GM23338 (cell line): ENCODE results near the gene SLC6A1. TPM values are rescaled to one million over a fixed set of nuclear protein-coding genes. Genes with fewer than 3 reads are reported as not detected.
A peak's percentile ranks its signal among the peaks of the same experiment; 100 is the strongest.

Experiments used
- ATAC-seq: fragments of 200-7000 bp; cut with Tn5 transposase; 3 replicates; pipeline ENCODE4 v1.9.1; 2020
- DNase-seq: peaks from one replicate; pipeline ENCODE4 v3.0.0-alpha.2; 2015; ENCODE audit warnings: low spot score
- H2AFZ ChIP-seq: fragments of 200-600 bp; sonication (generic); 2 replicates; pipeline ENCODE4 v1.8.0; 2016; ENCODE audit warnings: antibody characterized with exemption, mild to moderate bottlenecking, moderate library complexity
- H3F3A ChIP-seq: fragments of 200-600 bp; sonication (generic); replicated peaks from 2 replicates; pipeline ENCODE4 v1.8.0; 2017; ENCODE audit warnings: antibody characterized with exemption, mixed run types, low read depth
- H3K27ac ChIP-seq: fragments of 200-600 bp; sonication (generic); 2 replicates; pipeline ENCODE4 v1.6.1; 2016; ENCODE audit warnings: low read depth
- H3K27me3 ChIP-seq: fragments of 200-600 bp; sonication (generic); 2 replicates; pipeline ENCODE4 v1.8.0; 2016; ENCODE audit warnings: mild to moderate bottlenecking, mixed run types, moderate library complexity; ENCODE audit not compliant: insufficient read depth
- H3K36me3 ChIP-seq: fragments of 200-600 bp; sonication (generic); 2 replicates; pipeline ENCODE4 v1.8.0; 2016; ENCODE audit warnings: mild to moderate bottlenecking; ENCODE audit not compliant: insufficient read depth
- H3K4me1 ChIP-seq: fragments of 200-600 bp; sonication (generic); 2 replicates; pipeline ENCODE4 v1.8.0; 2016; ENCODE audit warnings: mild to moderate bottlenecking, moderate library complexity; ENCODE audit not compliant: insufficient read depth
- H3K4me2 ChIP-seq: fragments of 200-600 bp; sonication (generic); 2 replicates; pipeline ENCODE4 v1.7.1; 2017; ENCODE audit warnings: mixed run types
- H3K4me3 ChIP-seq: fragments of 200-600 bp; sonication (generic); 2 replicates; pipeline ENCODE4 v1.6.1; 2016; ENCODE audit warnings: mixed run types
- H3K79me2 ChIP-seq: fragments of 200-600 bp; sonication (generic); replicated peaks from 2 replicates; pipeline ENCODE4 v1.8.0; 2017; ENCODE audit warnings: mild to moderate bottlenecking; ENCODE audit not compliant: insufficient read depth
- H3K9me2 ChIP-seq: fragments of 200-600 bp; sonication (generic); 2 replicates; pipeline ENCODE4 v1.8.0; 2017; ENCODE audit not compliant: insufficient read depth
- H4K20me1 ChIP-seq: fragments of 200-600 bp; sonication (generic); replicated peaks from 2 replicates; pipeline ENCODE4 v1.8.0; 2017; ENCODE audit warnings: mild to moderate bottlenecking; ENCODE audit not compliant: insufficient read depth
- H3K27ac Mint-ChIP-seq: 2 replicates; pipeline ENCODE4 v1.8.0; 2020; ENCODE audit warnings: inconsistent platforms, mild to moderate bottlenecking, moderate library complexity, mixed read lengths
- H3K27me3 Mint-ChIP-seq: 3 replicates; pipeline ENCODE4 v1.8.0; 2022; ENCODE audit warnings: low read depth, mild to moderate bottlenecking, moderate library complexity, mixed read lengths, inconsistent platforms; ENCODE audit not compliant: insufficient read depth, poor library complexity
- H3K36me3 Mint-ChIP-seq: 3 replicates; pipeline ENCODE4 v1.8.0; 2021; ENCODE audit warnings: low read depth, mild to moderate bottlenecking, inconsistent platforms, moderate library complexity, mixed read lengths
- H3K4me1 Mint-ChIP-seq: 3 replicates; pipeline ENCODE4 v1.8.0; 2020; ENCODE audit warnings: mild to moderate bottlenecking, inconsistent platforms, mixed read lengths
- H3K4me3 Mint-ChIP-seq: 3 replicates; pipeline ENCODE4 v1.8.0; 2021; ENCODE audit warnings: moderate library complexity, mild to moderate bottlenecking, inconsistent platforms, mixed read lengths
- H3K9me3 Mint-ChIP-seq: 3 replicates; pipeline ENCODE4 v1.8.0; 2020; ENCODE audit warnings: moderate library complexity, mild to moderate bottlenecking, inconsistent platforms, mixed read lengths
- CTCF ChIP-seq, 2 experiments: fragments of 200-600 bp in 1 of 2; sonication (generic) in 1 of 2; conservative IDR thresholded peaks; 2 replicates each; pipeline versions ENCODE4 v1.5.1 to v1.6.1; 2016 to 2017; ENCODE audit warnings: antibody characterized with exemption in 2 of 2, low read depth in 2 of 2, mild to moderate bottlenecking in 2 of 2, moderate library complexity in 1 of 2
- EZH2 ChIP-seq: fragments of 200-600 bp; sonication (generic); IDR thresholded peaks from one replicate; pipeline ENCODE4 v1.8.0; 2017; ENCODE audit warnings: antibody characterized with exemption, mild to moderate bottlenecking, low read depth; ENCODE audit not compliant: unreplicated experiment
- JUNB ChIP-seq: IDR thresholded peaks from one replicate; pipeline ENCODE4 v1.6.1; 2016; ENCODE audit warnings: antibody characterized with exemption; ENCODE audit not compliant: unreplicated experiment
- NANOG ChIP-seq: IDR thresholded peaks from 2 replicates; pipeline ENCODE4 v1.6.1; 2016; ENCODE audit warnings: antibody characterized with exemption, borderline replicate concordance
- POLR2AphosphoS5 ChIP-seq: IDR thresholded peaks from 2 replicates; pipeline ENCODE4 v1.6.1; 2016; ENCODE audit warnings: antibody characterized with exemption, low read depth
- STAT1 ChIP-seq: IDR thresholded peaks from one replicate; pipeline ENCODE4 v1.6.1; 2016; ENCODE audit warnings: antibody characterized with exemption; ENCODE audit not compliant: unreplicated experiment
- ZNF114 ChIP-seq: fragments of 250-450 bp; sonication (Bioruptor Pico); IDR thresholded peaks from 2 replicates; pipeline ENCODE4 v1.5.0; 2020; ENCODE audit warnings: mild to moderate bottlenecking, moderate library complexity
- ZNF331 ChIP-seq: fragments of 250-450 bp; sonication (Bioruptor Pico); IDR thresholded peaks from 2 replicates; pipeline ENCODE4 v1.5.0; 2020; ENCODE audit warnings: low read depth, mild to moderate bottlenecking, moderate library complexity
- polyA plus RNA-seq: library from polyadenylated mRNA; unstranded; fragments of >200 nt; fragmentation: Nextera tagmentation; extraction: Ambion mirVana; gene quantifications from 2 replicates; pipeline ENCODE4 v1.2.1, GENCODE V29; 2016
- total RNA-seq: library from RNA; depleted of rRNA; stranded (reverse); fragments of >200 nt; shearing (Covaris generic); gene quantifications from 2 replicates; pipeline ENCODE4 v1.2.3, GENCODE V29; 2014
- TF ChIP-seq, protein P1 (sequence below): IDR thresholded peaks from one replicate; pipeline ENCODE4 v1.6.1; 2018; ENCODE audit warnings: antibody characterized with exemption; ENCODE audit not compliant: unreplicated experiment

SLC6A1 gene
- total and polyA plus RNA-seq, 2 experiments from 2014 or later, result 0.16 to 0.28 TPM

- H3K4me1 ChIP-seq, result peaks cover under 1% of the 10 kb centered on the region
- DNase-seq (peak; percentile 80), ATAC-seq (peak; percentile 91)
- no peak overlapping the region for H3K4me3 Mint-ChIP-seq
- TF ChIP-seq POLR2AphosphoS5 (no peak), CTCF (conservative IDR thresholded peaks at IDR 0.05; ENCODE audit: low read depth in 2 of 2) (peak; percentile 75 to 89), NANOG (no peak), ZNF114 (CRISPR knock-in tag) (no peak)
- H3K4me2 ChIP-seq, result no peak overlapping the region
- H3K4me1 Mint-ChIP-seq, result peaks cover 26% of the 10 kb centered on the region
- H3K79me2 ChIP-seq, result no peaks in the 10 kb centered on the region
- no peak overlapping the region for H3K4me3 ChIP-seq
- no peaks in the 10 kb centered on the region for H3F3A ChIP-seq
- H3K27ac ChIP-seq, result no peak overlapping the region
- H3K36me3 Mint-ChIP-seq, result no peaks in the 10 kb centered on the region
- no peaks in the 10 kb centered on the region for H3K36me3 ChIP-seq
- H3K27ac Mint-ChIP-seq, result no peak overlapping the region
- H3K9me2 ChIP-seq, result no peaks in the 10 kb centered on the region
- H3K9me3 Mint-ChIP-seq, result no peaks in the 10 kb centered on the region
- no peaks in the 10 kb centered on the region for H3K27me3 ChIP-seq
- peaks cover 3% of the 10 kb centered on the region for H3K27me3 Mint-ChIP-seq
- H4K20me1 ChIP-seq, result no peaks in the 10 kb centered on the region
- no peak overlapping the region for H2AFZ ChIP-seq
Observed at GRCh38 chr3:10983219-10983916, 9.2 kb upstream of the SLC6A1 start.

DNA sequence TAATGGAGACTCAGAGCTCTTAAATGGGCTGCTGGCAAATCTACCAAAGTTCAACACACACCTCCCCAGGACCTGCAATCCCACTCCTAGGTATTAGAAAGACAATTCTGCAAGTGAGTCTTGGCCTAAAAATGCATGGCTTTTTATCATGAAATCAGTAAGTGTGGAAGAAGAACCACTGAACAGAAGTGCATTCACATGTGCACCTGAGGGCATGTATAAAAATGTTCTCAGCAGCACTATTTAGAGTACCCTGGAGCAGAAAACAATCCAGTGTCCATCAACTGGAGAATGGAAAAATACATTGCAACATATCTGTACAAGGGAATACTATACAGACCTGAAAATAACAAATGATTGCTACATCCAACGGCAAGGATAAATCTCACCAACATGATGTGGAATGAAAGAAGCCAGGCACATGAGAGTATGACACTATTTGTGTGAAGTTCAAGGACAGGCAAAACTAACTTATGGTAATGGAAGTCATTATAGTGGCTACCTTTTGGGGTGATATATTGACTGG lies 8.1 kb upstream of the SLC6A1 start:
- no peak overlapping the region for H3K27ac ChIP-seq
- H3F3A ChIP-seq, result no peaks in the 10 kb centered on the region
- no peaks in the 10 kb centered on the region for H3K79me2 ChIP-seq
- no peak overlapping the region for H3K4me2 ChIP-seq
- Mint-ChIP-seq H3K36me3 (no peaks in the 10 kb centered on the region), H3K4me1 (peaks cover 21% of the 10 kb centered on the region), H3K9me3 (no peaks in the 10 kb centered on the region), H3K4me3 (no peak overlapping the region), H3K27me3 (peaks cover 3% of the 10 kb centered on the region), H3K27ac (no peak overlapping the region)
- no peak overlapping the region for H3K4me3 ChIP-seq
- no peak for DNase-seq
- H3K9me2 ChIP-seq, result no peaks in the 10 kb centered on the region
- H4K20me1 ChIP-seq, result no peaks in the 10 kb centered on the region
- no peaks in the 10 kb centered on the region for H3K27me3 ChIP-seq
- no peaks in the 10 kb centered on the region for H3K36me3 ChIP-seq
- no peak overlapping the region for H2AFZ ChIP-seq
- no peak for ATAC-seq
- H3K4me1 ChIP-seq, result no peaks in the 10 kb centered on the region; the same call in 1 of the 2 replicates
- no peak for TF ChIP-seq JUNB
- no peak for TF ChIP-seq ZNF331 (CRISPR knock-in tag)
- TF ChIP-seq, protein P1, sequence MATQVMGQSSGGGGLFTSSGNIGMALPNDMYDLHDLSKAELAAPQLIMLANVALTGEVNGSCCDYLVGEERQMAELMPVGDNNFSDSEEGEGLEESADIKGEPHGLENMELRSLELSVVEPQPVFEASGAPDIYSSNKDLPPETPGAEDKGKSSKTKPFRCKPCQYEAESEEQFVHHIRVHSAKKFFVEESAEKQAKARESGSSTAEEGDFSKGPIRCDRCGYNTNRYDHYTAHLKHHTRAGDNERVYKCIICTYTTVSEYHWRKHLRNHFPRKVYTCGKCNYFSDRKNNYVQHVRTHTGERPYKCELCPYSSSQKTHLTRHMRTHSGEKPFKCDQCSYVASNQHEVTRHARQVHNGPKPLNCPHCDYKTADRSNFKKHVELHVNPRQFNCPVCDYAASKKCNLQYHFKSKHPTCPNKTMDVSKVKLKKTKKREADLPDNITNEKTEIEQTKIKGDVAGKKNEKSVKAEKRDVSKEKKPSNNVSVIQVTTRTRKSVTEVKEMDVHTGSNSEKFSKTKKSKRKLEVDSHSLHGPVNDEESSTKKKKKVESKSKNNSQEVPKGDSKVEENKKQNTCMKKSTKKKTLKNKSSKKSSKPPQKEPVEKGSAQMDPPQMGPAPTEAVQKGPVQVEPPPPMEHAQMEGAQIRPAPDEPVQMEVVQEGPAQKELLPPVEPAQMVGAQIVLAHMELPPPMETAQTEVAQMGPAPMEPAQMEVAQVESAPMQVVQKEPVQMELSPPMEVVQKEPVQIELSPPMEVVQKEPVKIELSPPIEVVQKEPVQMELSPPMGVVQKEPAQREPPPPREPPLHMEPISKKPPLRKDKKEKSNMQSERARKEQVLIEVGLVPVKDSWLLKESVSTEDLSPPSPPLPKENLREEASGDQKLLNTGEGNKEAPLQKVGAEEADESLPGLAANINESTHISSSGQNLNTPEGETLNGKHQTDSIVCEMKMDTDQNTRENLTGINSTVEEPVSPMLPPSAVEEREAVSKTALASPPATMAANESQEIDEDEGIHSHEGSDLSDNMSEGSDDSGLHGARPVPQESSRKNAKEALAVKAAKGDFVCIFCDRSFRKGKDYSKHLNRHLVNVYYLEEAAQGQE, result no peak
- no peak for TF ChIP-seq ZNF114 (CRISPR knock-in tag)
- TF ChIP-seq STAT1, result no peak
- no peak for TF ChIP-seq POLR2AphosphoS5
- TF ChIP-seq NANOG, result no peak
- no peak for TF ChIP-seq EZH2
